ENCODE measurements around the gene MAP4K5.
"Not testable (repeated sequence)": the region's sequence is repeated elsewhere in the genome, so short reads cannot be mapped to it uniquely, and the experiment has no call there.

The MAP4K5 gene

GRCh38 chr14:50531595-50532501 is 521 bp downstream of the MAP4K5 start:
- DNase-seq, result no peak

- no peak for DNase-seq
Observed at GRCh38 chr14:50530794-50531365, 1.5 kb downstream of the MAP4K5 start.

GRCh38 chr14:50530358-50530757 is 2.0 kb downstream of the MAP4K5 start:
- no peak for DNase-seq

- no peak for DNase-seq
Observed at GRCh38 chr14:50529288-50530179, 2.8 kb downstream of the MAP4K5 start.

- no peak for DNase-seq
Observed at GRCh38 chr14:50528000-50528399, 4.4 kb downstream of the MAP4K5 start.

GRCh38 chr14:50524731-50525515 is 7.4 kb downstream of the MAP4K5 start:
- DNase-seq, result no peak

GRCh38 chr14:50524060-50524459 is 8.3 kb downstream of the MAP4K5 start:
- DNase-seq, result no peak

- DNase-seq, result no peak
Observed at GRCh38 chr14:50523271-50524041, 8.9 kb downstream of the MAP4K5 start.

- no peak for DNase-seq
Observed at GRCh38 chr14:50521912-50522341, 10.4 kb downstream of the MAP4K5 start.

GRCh38 chr14:50520947-50521815 is 11.2 kb downstream of the MAP4K5 start:
- DNase-seq, result no peak

- no peak for DNase-seq
Observed at GRCh38 chr14:50516091-50516490, 16.3 kb downstream of the MAP4K5 start.

GRCh38 chr14:50512463-50512862 is 19.9 kb downstream of the MAP4K5 start:
- no peak for DNase-seq

- no peak for DNase-seq
Observed at GRCh38 chr14:50510157-50510556, 22.2 kb downstream of the MAP4K5 start.

GRCh38 chr14:50507078-50507477 is 25.3 kb downstream of the MAP4K5 start:
- not testable (repeated sequence) for DNase-seq

- DNase-seq, result no peak
Observed at GRCh38 chr14:50501642-50502041, 30.7 kb downstream of the MAP4K5 start.

- no peak for DNase-seq
Observed at GRCh38 chr14:50497351-50497750, 35.0 kb downstream of the MAP4K5 start.

- DNase-seq, result no peak
Observed at GRCh38 chr14:50489851-50490250, 42.5 kb downstream of the MAP4K5 start.

GRCh38 chr14:50488521-50488920 is 43.8 kb downstream of the MAP4K5 start:
- DNase-seq, result no peak

GRCh38 chr14:50479041-50479440 is 53.3 kb downstream of the MAP4K5 start:
- DNase-seq, result no peak

GRCh38 chr14:50477760-50478159 is 54.6 kb downstream of the MAP4K5 start:
- DNase-seq, result no peak

- DNase-seq, result no peak
Observed at GRCh38 chr14:50476134-50476533, 56.2 kb downstream of the MAP4K5 start.

Measured in activated CD4-positive, alpha-beta T cell treated with anti-CD3 and anti-CD28 coated beads for 1 hour (primary cell).